ENCODE results near the gene EML4.

Gene EML4

GRCh38 chr2:42248846-42249245, 79.7 kb downstream of the EML4 start:
- DNase-seq (ENCODE audit: extremely low read depth, low read depth): no peak
- no peak for TF ChIP-seq CTCF (IDR thresholded peaks at IDR 0.05; ENCODE audit: low read depth, low read length, missing control alignments)
- no peak overlapping the region for H3K4me3 ChIP-seq (replicated peaks; ENCODE audit: low read depth, low read length)

- no peak overlapping the region for H3K4me3 ChIP-seq (replicated peaks; ENCODE audit: low read depth, low read length)
- DNase-seq (ENCODE audit: extremely low read depth, low read depth): no peak
- no peak for TF ChIP-seq CTCF (IDR thresholded peaks at IDR 0.05; ENCODE audit: low read depth, low read length, missing control alignments)
Observed at GRCh38 chr2:42249284-42249683, 80.1 kb downstream of the EML4 start.

- no peak for DNase-seq (ENCODE audit: extremely low read depth, low read depth)
- no peak for TF ChIP-seq CTCF (IDR thresholded peaks at IDR 0.05; ENCODE audit: low read depth, low read length, missing control alignments)
- no peak overlapping the region for H3K4me3 ChIP-seq (replicated peaks; ENCODE audit: low read depth, low read length)
Observed at GRCh38 chr2:42249887-42250286, 80.7 kb downstream of the EML4 start.

- no peak overlapping the region for H3K4me3 ChIP-seq (replicated peaks; ENCODE audit: low read depth, low read length)
- DNase-seq (ENCODE audit: extremely low read depth, low read depth): no peak
- TF ChIP-seq CTCF (IDR thresholded peaks at IDR 0.05; ENCODE audit: low read depth, low read length, missing control alignments): no peak
Observed at GRCh38 chr2:42250925-42251324, 81.8 kb downstream of the EML4 start.

- no peak for TF ChIP-seq CTCF (IDR thresholded peaks at IDR 0.05; ENCODE audit: low read depth, low read length, missing control alignments)
- H3K4me3 ChIP-seq (replicated peaks; ENCODE audit: low read depth, low read length): no peak overlapping the region
- no peak for DNase-seq (ENCODE audit: extremely low read depth, low read depth)
Observed at GRCh38 chr2:42252464-42252863, 83.3 kb downstream of the EML4 start.

GRCh38 chr2:42254186-42254895, 85.2 kb downstream of the EML4 start:
- DNase-seq (ENCODE audit: extremely low read depth, low read depth): peak; percentile 37
- TF ChIP-seq CTCF (IDR thresholded peaks at IDR 0.05; ENCODE audit: low read depth, low read length, missing control alignments): no peak
- no peak overlapping the region for H3K4me3 ChIP-seq (replicated peaks; ENCODE audit: low read depth, low read length)

GRCh38 chr2:42256505-42256904, 87.4 kb downstream of the EML4 start:
- DNase-seq (ENCODE audit: extremely low read depth, low read depth): no peak
- TF ChIP-seq CTCF (IDR thresholded peaks at IDR 0.05; ENCODE audit: low read depth, low read length, missing control alignments): no peak
- H3K4me3 ChIP-seq (replicated peaks; ENCODE audit: low read depth, low read length): no peak overlapping the region

All from HFF-Myc (cell line).